Thyroid gland (tissue), 4 donors: ENCODE results near the gene RIPOR1.

Experiments used
- POLR2A ChIP-seq, 2 donors: fragments of 450-650 bp; IDR thresholded peaks; one replicate each; pipeline ENCODE4 v1.6.1; 2017; ENCODE audit warnings: antibody characterized with exemption in 2 of 2, mild to moderate bottlenecking in 2 of 2, moderate library complexity in 1 of 2
- TF ChIP-seq, protein P1 (sequence below), 6 experiments: fragments of 200-600 bp in 3 of 6; fragments of 450-650 bp in 3 of 6; sonication (generic) in 3 of 6; IDR thresholded peaks; one replicate each; pipeline ENCODE4 v1.5.1; 2016 to 2019; ENCODE audit warnings: antibody characterized with exemption in 6 of 6, mild to moderate bottlenecking in 2 of 6, inconsistent platforms in 1 of 6, moderate library complexity in 1 of 6

DNA sequence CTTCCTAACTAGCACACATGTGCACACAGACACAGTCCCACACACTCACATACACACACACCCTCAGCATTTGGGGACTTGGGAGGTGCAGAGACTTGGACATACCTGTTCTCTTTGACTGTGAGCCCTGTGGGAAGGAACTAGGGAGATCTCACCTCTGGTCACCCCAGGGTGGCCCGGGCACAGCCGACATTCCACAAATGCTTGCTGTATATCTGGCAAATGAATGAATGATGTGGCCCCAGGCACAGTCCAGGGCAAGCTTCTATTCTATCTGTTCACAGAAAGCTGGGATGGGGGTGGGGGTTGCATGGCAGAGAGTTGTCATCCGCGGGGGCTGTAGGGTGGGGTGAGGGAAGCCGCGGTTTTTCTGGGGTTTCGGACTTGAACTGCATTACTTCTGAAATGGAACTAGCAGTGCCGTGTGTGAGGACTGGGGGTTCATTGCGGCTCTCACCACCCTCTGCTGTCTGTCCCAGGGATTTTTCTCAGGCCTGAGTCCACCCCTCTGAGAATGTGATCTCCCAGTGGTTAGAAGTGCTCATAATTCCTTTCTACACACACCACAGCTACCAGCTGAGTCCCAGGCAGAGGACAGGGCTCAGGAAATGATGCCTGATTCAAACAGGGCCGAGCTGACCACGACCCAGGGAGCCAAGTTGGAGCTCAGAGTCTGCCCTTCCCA lies 3.3 kb upstream of the RIPOR1 start:
- TF ChIP-seq, protein P1, sequence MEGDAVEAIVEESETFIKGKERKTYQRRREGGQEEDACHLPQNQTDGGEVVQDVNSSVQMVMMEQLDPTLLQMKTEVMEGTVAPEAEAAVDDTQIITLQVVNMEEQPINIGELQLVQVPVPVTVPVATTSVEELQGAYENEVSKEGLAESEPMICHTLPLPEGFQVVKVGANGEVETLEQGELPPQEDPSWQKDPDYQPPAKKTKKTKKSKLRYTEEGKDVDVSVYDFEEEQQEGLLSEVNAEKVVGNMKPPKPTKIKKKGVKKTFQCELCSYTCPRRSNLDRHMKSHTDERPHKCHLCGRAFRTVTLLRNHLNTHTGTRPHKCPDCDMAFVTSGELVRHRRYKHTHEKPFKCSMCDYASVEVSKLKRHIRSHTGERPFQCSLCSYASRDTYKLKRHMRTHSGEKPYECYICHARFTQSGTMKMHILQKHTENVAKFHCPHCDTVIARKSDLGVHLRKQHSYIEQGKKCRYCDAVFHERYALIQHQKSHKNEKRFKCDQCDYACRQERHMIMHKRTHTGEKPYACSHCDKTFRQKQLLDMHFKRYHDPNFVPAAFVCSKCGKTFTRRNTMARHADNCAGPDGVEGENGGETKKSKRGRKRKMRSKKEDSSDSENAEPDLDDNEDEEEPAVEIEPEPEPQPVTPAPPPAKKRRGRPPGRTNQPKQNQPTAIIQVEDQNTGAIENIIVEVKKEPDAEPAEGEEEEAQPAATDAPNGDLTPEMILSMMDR (IDR thresholded peaks at IDR 0.05), result no peak
- TF ChIP-seq POLR2A (IDR thresholded peaks at IDR 0.05), result no peak
